Caki2 (cell line): ENCODE results near the gene TLCD3B. TPM values are rescaled to one million over a fixed set of nuclear protein-coding genes. Genes with fewer than 3 reads are reported as not detected.
A peak's percentile ranks its signal among the peaks of the same experiment; 100 is the strongest.

Experiments used
- DNase-seq: peaks from one replicate; pipeline ENCODE4 v3.0.0-alpha.2; 2015; ENCODE audit warnings: low read depth
- in situ Hi-C: cut with HindIII; loops from 2 replicates; pipeline ENCODE4 v1.10.0; 2016; ENCODE audit warnings: low sequenced_read_pairs, low pct_unique_long_range_greater_than_20kb, mixed read lengths
- total RNA-seq: library from RNA; depleted of rRNA; stranded (reverse); fragments of >200 nt; shearing (Covaris generic); gene quantifications from 2 replicates; pipeline ENCODE4 v1.2.3, GENCODE V29; 2014; ENCODE audit warnings: low replicate concordance; rRNA removed

Gene TLCD3B
- 1.4 and 3.4 TPM in 2 replicates for total RNA-seq

- in situ Hi-C loops, result no loop called here
- DNase-seq, result no peak
Measured at GRCh38 chr16:30030841-30031413, at the start of gene TLCD3B. TLCD3B (minus strand) TSS chr16:30031271; CDS start chr16:30030527, 744 bp downstream.

- in situ Hi-C loops, result no loop called here
- DNase-seq, result no peak
Measured at GRCh38 chr16:30079480-30079879, 48.4 kb upstream of the TLCD3B start.

GRCh38 chr16:30078744-30079143, 47.7 kb upstream of the TLCD3B start:
- in situ Hi-C loops, result no loop called here
- no peak for DNase-seq

GRCh38 chr16:30077656-30078055, 46.6 kb upstream of the TLCD3B start:
- in situ Hi-C loops, result no loop called here
- no peak for DNase-seq

- no peak for DNase-seq
- in situ Hi-C loops, result no loop called here
Measured at GRCh38 chr16:30076276-30076791, 45.3 kb upstream of the TLCD3B start.

- DNase-seq, result peak; percentile 91
- in situ Hi-C loops, result no loop called here
Measured at GRCh38 chr16:30075503-30076275, 44.6 kb upstream of the TLCD3B start, which contains the start of gene PPP4C. PPP4C (plus strand) TSS chr16:30075994; CDS start chr16:30076378, 384 bp downstream.

- in situ Hi-C loops, result no loop called here
Measured at GRCh38 chr16:30070490-30070889, 39.4 kb upstream of the TLCD3B start.

DNA sequence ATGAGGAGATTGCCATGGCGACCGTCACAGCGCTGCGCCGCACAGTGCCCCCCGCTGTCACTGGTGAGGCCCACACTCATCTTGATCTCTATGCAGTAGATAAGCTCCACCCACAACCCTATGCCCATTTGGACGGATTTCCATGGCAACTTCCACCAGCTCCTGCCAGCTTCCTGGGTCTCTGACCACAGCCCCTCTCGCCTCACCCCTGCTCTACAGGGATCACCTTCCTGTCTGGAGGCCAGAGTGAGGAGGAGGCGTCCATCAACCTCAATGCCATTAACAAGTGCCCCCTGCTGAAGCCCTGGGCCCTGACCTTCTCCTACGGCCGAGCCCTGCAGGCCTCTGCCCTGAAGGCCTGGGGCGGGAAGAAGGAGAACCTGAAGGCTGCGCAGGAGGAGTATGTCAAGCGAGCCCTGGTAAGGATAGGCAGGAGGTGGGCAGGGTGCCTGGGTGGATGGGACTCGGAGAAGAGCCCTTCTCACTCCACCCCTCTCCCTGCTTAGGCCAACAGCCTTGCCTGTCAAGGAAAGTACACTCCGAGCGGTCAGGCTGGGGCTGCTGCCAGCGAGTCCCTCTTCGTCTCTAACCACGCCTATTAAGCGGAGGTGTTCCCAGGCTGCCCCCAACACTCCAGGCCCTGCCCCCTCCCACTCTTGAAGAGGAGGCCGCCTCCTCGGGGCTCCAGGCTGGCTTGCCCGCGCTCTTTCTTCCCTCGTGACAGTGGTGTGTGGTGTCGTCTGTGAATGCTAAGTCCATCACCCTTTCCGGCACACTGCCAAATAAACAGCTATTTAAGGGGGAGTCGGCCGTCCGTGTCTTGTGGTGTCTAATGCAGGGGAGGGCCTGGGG, 38.8 kb upstream of the TLCD3B start:
- DNase-seq, result peak; percentile 44
- in situ Hi-C loops, result no loop called here

More at GRCh38 chr16:30070490-30070889, 39.4 kb upstream of the TLCD3B start:
- DNase-seq, result no peak

DNA sequence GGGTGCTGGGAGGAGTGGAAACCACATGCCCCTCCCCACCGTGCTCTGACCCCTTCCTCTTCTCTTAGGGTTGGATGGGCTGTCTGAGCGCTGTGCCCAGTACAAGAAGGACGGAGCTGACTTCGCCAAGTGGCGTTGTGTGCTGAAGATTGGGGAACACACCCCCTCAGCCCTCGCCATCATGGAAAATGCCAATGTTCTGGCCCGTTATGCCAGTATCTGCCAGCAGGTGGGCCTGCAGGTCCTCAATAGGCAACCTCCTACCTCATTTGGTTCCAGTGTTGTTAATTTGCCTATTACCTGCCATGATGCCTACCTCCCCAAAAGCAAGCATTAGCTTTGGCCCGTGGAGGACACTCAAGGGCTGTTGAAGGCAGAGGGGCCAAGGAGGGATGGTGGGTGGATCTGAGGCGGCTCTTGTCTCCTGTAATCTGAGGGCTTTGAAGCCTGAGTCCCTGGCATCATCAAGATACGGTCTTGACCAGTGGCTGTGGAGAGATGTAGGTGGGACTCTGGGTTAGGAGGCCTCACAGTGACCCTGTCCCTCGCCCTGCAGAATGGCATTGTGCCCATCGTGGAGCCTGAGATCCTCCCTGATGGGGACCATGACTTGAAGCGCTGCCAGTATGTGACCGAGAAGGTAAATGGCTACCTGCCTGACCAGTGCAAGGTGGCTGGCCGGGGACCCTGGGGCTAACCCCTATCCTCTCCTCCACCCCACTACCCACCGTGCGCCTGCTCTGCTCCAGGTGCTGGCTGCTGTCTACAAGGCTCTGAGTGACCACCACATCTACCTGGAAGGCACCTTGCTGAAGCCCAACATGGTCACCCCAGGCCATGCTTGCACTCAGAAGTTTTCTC, 37.9 kb upstream of the TLCD3B start:
- DNase-seq, result peak; percentile 60
- in situ Hi-C loops, result no loop called here

DNA sequence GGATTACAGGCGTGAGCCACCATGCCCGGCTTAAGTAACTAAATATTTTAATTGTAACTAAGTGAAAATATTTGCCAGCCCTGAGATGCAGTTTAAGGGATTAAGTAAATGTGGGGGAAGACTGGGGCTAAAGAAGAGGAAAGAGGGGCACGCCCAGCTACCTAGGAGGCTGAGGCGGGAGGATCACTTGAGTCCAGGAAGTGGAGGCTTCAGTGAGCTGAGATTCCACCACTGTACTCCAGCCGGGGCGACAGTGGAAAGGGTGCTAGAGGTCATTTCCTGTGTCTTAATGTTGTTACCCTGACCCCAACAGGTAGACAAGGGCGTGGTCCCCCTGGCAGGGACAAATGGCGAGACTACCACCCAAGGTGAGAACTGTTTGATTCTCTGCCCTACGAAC, 37.3 kb upstream of the TLCD3B start:
- no peak for DNase-seq
- in situ Hi-C loops, result no loop called here

DNA sequence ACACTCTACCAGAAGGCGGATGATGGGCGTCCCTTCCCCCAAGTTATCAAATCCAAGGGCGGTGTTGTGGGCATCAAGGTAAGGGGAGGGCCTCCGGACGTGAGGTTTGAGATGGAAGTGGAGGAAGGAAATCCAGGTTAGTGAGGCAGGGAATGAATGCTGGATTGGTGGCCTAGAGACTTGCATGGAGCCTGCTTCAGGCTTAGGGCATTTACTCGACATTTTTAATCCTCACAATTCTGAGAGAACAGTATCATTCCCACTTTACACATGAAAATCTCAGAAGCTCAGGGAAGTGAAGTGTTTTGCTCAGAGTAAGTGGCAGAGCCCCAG, 36.5 kb upstream of the TLCD3B start:
- no peak for DNase-seq
- in situ Hi-C loops, result no loop called here

DNA sequence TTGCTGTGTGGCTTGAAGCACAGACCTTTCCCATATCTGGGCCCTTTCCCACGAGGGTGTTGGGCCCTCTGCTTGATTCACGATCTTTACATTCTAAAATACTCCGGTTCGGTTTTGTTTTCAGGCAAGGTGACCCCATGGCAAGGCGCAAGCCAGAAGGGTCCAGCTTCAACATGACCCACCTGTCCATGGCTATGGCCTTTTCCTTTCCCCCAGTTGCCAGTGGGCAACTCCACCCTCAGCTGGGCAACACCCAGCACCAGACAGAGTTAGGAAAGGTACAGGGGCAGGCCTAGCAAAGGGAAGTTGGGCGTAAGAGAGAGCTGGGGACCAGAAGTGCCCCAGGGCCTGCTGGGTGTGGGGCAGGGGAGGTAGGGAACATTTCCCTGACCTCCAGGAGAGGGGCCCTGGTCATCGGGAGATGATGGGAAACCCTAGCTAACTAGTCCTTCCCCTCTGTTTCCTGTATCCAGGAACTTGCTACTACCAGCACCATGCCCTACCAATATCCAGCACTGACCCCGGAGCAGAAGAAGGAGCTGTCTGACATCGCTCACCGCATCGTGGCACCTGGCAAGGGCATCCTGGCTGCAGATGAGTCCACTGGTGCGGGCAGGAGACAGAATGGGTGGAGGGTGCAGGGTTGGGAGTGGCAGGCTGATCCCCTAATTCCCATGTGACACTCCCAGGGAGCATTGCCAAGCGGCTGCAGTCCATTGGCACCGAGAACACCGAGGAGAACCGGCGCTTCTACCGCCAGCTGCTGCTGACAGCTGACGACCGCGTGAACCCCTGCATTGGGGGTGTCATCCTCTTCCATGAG, 35.9 kb upstream of the TLCD3B start:
- no peak for DNase-seq
- in situ Hi-C loops, result no loop called here

- in situ Hi-C loops, result no loop called here
- no peak for DNase-seq
Measured at GRCh38 chr16:30065943-30066760, 35.1 kb upstream of the TLCD3B start.

DNA sequence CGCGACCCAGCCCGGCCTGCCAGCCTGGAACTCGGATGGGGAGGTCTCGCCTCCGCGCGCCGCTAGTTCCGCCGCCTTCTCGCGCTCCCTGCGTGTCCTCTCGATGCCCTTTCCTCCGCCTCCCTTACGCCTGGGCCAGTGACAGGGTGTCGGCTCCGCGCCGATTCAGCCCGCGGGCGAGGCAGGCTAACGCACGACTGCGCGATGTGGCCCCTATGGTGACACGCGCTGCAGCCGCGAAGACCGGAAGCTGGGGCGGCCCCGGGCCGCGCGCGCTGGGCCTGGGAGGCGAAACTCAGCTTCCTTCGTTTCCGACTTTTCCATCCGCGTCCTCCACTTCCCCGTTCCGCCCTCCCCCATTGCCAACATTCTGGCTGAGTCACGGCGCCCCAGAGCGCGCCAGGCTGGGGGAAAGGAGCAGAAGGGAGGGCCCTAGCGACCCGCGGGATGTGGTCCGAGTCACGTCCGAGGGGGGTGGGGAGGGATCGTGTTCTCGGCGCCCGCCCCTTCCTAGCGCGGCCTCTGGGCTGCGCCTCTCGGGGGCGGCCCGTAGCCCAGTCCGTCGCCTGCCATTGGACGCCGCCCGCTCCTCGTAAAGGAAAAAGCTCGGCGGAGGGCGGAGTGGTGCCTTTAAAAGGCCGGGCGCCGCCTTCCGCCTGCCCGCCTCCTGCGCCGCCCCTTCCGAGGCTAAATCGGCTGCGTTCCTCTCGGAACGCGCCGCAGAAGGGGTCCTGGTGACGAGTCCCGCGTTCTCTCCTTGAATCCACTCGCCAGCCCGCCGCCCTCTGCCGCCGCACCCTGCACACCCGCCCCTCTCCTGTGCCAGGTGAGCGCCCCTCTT, 34.3 kb upstream of the TLCD3B start, which contains the start of gene ALDOA:
ALDOA (plus strand) TSS at position 659 of the 841 bp plus-strand sequence. CDS start 1,138 bp downstream, outside the sequence.
- in situ Hi-C loops, result no loop called here
- DNase-seq, result peak; percentile 100

DNA sequence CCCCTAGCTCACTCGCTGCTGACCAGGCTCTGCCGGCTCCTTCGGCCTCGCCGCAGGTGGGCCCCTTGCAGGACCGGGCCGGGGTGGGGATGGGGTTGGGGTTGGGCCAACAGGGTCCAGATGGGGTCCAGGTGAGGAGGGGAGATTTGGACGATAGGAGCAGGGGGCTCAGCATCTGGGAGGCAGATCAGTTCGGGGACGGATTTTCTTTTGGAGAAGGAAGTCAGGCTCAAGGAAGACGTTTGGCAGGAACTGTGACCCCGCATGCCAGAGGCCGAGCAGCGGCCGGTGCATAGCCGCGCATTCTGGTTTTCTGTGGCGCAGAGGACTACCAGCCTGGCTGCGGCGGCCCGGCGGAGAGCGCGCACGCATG, 33.6 kb upstream of the TLCD3B start:
- no peak for DNase-seq
- in situ Hi-C loops, result no loop called here
